Stimulated activated CD8-positive, alpha-beta memory T cell treated with anti-CD3 and anti-CD28 coated beads, Interleukin-12 subunit alpha, Interleukin-12 subunit beta, amount 100 ng/mL, for 1 hour (primary cell): ENCODE data around the gene PDE1A.
"Not testable (repeated sequence)": the region's sequence is repeated elsewhere in the genome, so short reads cannot be mapped to it uniquely, and the experiment has no call there.

ENCODE experiments used
- DNase-seq: peaks from one replicate; pipeline ENCODE4 v3.0.0-alpha.2; 2020; ENCODE audit warnings: low read depth

PDE1A gene

DNA sequence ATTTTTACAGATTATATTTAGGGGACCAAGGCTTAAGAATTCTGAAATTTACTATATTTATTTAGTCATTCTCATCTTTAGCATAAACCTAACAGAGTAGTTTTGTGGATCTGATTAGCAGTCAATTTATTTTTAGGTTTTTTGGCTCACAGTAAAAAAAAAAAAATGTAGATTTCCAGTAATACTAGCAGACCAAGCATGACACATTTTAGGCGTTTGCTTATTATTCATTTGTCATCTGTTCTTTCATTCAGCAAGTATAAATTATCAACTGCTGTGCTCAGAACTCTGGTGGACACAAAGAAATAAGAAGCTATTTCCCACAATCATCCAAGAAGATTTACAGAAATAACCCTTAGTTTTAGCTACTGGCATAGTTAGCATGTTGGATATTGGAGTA, 20.6 kb downstream of the PDE1A start:
- no peak for DNase-seq

GRCh38 chr2:182404975-182405561, 21.8 kb downstream of the PDE1A start:
- DNase-seq: no peak

GRCh38 chr2:182404092-182404491, 22.7 kb downstream of the PDE1A start:
- no peak for DNase-seq

GRCh38 chr2:182393270-182393760, 33.5 kb downstream of the PDE1A start:
- no peak for DNase-seq

GRCh38 chr2:182391443-182391842, 35.4 kb downstream of the PDE1A start:
- no peak for DNase-seq

DNA sequence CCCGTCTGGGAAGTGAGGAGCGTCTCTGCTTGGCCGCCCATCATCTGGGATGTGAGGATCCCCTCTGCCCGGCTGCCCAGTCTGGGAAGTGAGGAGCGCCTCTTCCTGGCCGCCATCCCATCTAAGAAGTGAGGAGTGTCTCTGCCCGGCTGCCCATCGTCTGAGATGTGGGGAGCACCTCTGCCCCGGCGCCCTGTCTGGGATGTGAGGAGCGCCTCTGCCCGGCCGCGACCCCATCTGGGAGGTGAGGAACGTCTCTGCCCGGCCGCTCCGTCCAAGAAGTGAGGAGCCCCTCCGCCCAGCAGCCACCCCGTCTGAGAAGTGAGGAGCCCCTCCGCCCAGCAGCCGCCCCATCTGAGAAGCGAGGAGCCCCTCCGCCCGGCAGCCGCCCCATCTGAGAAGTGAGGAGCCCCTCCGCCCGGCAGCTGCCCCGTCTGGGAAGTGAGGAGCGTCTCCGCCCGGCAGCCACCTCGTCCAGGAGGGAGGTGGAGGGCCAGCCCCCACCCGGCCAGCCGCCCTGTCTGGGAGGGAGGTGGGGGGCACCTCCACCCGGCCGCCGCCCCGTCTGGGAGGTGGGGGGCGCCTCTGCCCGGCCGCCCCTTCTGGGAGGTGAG, 40.5 kb downstream of the PDE1A start:
- DNase-seq: not testable (repeated sequence)

- no peak for DNase-seq
Measured at GRCh38 chr2:182384860-182385259, 42.0 kb downstream of the PDE1A start.

GRCh38 chr2:182381225-182381624, 45.6 kb downstream of the PDE1A start:
- DNase-seq: no peak

- DNase-seq: no peak
Measured at GRCh38 chr2:182379241-182379640, 47.6 kb downstream of the PDE1A start.

GRCh38 chr2:182378759-182379158, 48.1 kb downstream of the PDE1A start:
- DNase-seq: no peak

GRCh38 chr2:182377467-182377866, 49.4 kb downstream of the PDE1A start:
- DNase-seq: no peak

- DNase-seq: no peak
Measured at GRCh38 chr2:182375862-182376261, 51.0 kb downstream of the PDE1A start.

DNA sequence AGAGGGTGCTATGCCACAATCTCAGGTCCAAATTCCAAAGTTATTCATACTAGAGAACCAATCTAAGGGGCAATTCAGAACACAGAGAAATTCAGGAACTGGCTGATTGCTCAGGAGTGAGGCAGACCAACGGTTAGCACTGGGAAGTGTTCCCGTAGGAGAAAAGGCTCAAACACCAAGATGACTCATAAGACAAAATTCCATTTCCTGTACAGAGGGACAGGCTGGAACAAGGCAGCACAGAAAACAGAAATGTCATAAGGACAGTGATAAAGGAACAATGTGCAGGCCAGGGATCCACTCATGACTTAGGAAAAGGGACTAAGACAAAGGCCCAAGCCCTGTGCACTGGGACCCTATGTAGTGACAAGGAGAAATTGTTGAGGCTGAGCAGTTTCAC, 54.2 kb downstream of the PDE1A start:
- no peak for DNase-seq

- no peak for DNase-seq
Measured at GRCh38 chr2:182368996-182369395, 57.8 kb downstream of the PDE1A start.

- DNase-seq: no peak
Measured at GRCh38 chr2:182368446-182368845, 58.4 kb downstream of the PDE1A start.

GRCh38 chr2:182367401-182367800, 59.4 kb downstream of the PDE1A start:
- DNase-seq: no peak

- no peak for DNase-seq
Measured at GRCh38 chr2:182366628-182367027, 60.2 kb downstream of the PDE1A start.

GRCh38 chr2:182365855-182366254, 61.0 kb downstream of the PDE1A start:
- DNase-seq: no peak

DNA sequence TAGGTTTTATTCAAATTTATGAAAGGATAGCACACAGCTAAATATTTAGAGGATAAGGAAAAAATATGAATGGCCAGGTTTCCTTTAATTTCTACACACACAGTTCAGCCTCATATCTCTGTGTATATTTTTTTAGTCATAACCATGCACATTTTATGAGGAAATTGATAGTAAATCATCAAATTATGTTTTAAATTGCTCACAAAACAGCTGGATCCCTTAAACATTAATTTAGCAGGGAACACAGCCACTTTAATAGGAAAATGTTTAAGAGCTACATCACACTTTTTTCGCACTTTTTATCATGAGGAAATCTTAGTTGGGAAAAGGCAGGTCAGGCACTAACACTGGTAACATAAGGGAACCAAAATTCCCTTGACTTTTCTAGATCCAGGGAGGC, 65.4 kb downstream of the PDE1A start:
- DNase-seq: no peak

GRCh38 chr2:182360663-182361260, 66.1 kb downstream of the PDE1A start:
- DNase-seq: no peak

DNA sequence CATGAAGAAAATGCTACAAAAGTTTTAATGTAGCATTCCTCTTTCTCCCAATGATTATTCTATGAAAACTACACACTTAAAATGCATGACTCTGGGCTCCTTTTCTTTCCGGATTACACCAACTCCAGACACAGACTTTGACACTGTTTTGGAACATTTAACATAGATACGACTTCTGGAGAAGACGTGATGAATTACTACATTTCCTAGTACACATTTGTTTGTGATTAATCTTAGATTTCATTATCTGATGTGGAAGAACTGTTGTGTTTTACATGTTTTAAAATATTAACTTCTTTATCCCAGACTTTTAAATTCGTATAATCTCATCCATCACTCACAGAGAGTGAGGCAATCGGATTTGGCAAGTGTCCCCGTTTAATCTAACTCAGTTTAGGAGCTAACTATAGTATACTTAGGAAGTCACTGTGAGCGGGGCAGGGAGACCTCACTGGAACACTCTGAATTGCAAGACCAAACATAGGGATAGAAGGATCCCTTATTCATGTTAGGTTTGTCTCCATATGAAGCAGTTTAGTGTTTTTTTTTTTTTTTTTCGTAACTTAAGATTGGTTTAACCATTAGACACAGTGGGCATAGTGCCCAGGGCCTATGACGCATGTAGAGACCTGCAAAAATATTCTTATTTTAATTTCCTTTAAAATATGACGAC, 66.7 kb downstream of the PDE1A start:
- DNase-seq: no peak

GRCh38 chr2:182359027-182359989, 67.5 kb downstream of the PDE1A start:
- DNase-seq: no peak
